Esophagus squamous epithelium (tissue), 5 donors: ENCODE results near the gene TSPAN5. TPM values are rescaled to one million over a fixed set of nuclear protein-coding genes. Genes with fewer than 3 reads are reported as not detected.

Experiments
- DNase-seq: peaks from one replicate; lab custom pipeline; 2025; lab: John Stamatoyannopoulos, UW
- H3K27ac ChIP-seq, 4 donors: fragments of 200-600 bp; sonication (generic); one replicate each; pipeline ENCODE4 v1.5.1; 2016 to 2019; ENCODE audit warnings: mild to moderate bottlenecking in 1 of 4
- H3K27me3 ChIP-seq, 4 donors: fragments of 200-600 bp; sonication (generic); 1 replicate in 3 of 4; 2 replicates in 1 of 4; pipeline versions ENCODE4 v1.5.1 to v1.6.0; 2017 to 2021; ENCODE audit warnings: antibody characterized with exemption in 1 of 4
- H3K36me3 ChIP-seq, 3 donors: fragments of 200-600 bp; sonication (generic); one replicate each; pipeline ENCODE4 v1.5.1; 2016 to 2019
- H3K4me1 ChIP-seq, 3 donors: fragments of 200-600 bp; sonication (generic); one replicate each; pipeline ENCODE4 v1.5.1; 2017 to 2019
- H3K4me3 ChIP-seq, 4 donors: fragments of 200-600 bp; sonication (generic); 1 replicate in 3 of 4; 2 replicates in 1 of 4; pipeline ENCODE4 v1.5.1; 2016 to 2019; ENCODE audit warnings: mild to moderate bottlenecking in 2 of 4, moderate library complexity in 1 of 4
- H3K9me3 ChIP-seq, 3 donors: fragments of 200-600 bp; sonication (generic); one replicate each; pipeline ENCODE4 v1.5.1; 2016 to 2019
- POLR2A ChIP-seq, 4 donors: fragments of 450-650 bp; IDR thresholded peaks; one replicate each; pipeline ENCODE4 v1.6.1; 2017; ENCODE audit warnings: antibody characterized with exemption in 4 of 4, mild to moderate bottlenecking in 4 of 4, moderate library complexity in 3 of 4
- WGBS, 2 donors: methylation state at CpG; one replicate each; pipeline ENCODE4 v1.1.5; 2018; 5-methylcytosine and 5-hydroxymethylcytosine counted together
- intact Hi-C: fragments of 100-400 bp; cut with DNase I; formaldehyde crosslinking; loops from one replicate; pipeline ENCODE4 v1.15.0; 2022
- total RNA-seq, 4 donors: library from RNA; depleted of rRNA; stranded (reverse); fragments of >200 nt; gene quantifications; one replicate each; pipeline ENCODE4 v1.1.0, GENCODE V29; 2016
- TF ChIP-seq, protein P1 (sequence below), 6 experiments: fragments of 450-650 bp in 4 of 6; fragments of 200-600 bp in 2 of 6; sonication (generic) in 2 of 6; IDR thresholded peaks; one replicate each; pipeline ENCODE4 v1.5.1; 2016 to 2019; ENCODE audit warnings: antibody characterized with exemption in 6 of 6, mild to moderate bottlenecking in 4 of 6, moderate library complexity in 4 of 6
- donor health status: DM: yes; HTN: yes; CAD: no.

The TSPAN5 gene
- total RNA-seq, 4 donors from 2014 or later = 10.9 to 19.0 (median 13.9) TPM

DNA sequence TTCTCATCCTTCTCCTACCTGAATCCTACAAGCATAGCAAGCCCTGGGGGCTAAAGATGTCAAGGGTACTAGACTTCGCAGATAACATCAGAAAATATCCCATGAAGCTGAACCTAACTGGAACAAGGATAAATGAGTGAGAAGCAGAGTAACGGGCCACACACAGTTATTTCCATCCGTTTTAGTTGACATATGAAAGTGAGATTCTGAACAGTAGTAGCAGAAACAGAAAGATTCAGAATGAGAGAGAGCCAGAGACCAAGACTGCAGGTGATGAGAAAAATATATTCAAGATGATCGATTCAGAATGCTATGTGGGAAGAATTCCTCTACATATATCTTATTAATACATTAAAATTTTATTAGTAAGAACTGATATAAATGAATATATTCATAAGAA, 165.1 kb downstream of the TSPAN5 start:
- H3K4me3 ChIP-seq = no peak overlapping the region
- WGBS, 2 donors = 63 to 85% methylated on average over 4 of the region's 4 CpGs

DNA sequence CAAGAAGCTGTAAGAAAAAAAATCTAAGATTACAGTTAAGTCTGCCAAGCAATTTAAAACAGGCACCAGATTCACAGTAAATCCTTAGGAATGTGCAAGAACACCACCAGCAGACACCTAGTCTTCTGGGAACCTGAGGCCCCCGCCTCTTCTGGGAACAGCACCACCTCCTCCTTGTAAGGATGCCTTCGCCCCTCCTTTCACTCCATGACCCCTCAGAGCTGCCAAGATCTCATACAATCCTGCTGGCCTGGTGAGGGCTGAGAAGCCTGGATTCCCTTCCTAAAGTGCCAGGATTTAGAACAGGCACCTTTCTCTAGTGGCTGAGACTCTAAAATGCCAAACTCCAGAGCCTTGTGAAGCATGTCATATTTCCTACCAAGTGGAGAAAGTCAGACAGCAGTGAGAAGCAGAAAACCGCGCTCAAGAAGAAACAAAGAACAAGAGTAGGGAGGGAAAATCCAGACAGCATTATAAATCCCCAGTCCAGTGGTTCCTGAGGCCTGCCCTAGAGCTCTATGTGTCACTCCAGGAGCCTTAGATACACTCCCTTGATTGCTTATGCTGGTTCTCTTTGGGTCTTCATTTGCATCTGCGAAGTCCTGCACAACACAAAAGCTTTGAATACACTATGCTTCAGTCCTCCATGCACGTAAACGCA, 166.4 kb downstream of the TSPAN5 start:
- WGBS, 2 donors = 77 to 79% methylated on average over 6 of the region's 7 CpGs
- no peaks in the 10 kb centered on the region for H3K27me3 ChIP-seq
- DNase-seq = no peak
- intact Hi-C loops = no loop called here
- no peak overlapping the region for H3K4me3 ChIP-seq
- peak overlapping the region in 1 of 4 donors; percentile 5 for H3K27ac ChIP-seq
- H3K36me3 ChIP-seq = no peaks in the 10 kb centered on the region
- peaks cover 0 to 20% (median 3%) of the 10 kb centered on the region in 3 donors for H3K4me1 ChIP-seq
- H3K9me3 ChIP-seq = no peaks in the 10 kb centered on the region
- TF ChIP-seq POLR2A (IDR thresholded peaks at IDR 0.05) = no peak

More for the DNA sequence above, 165.1 kb downstream of the TSPAN5 start:
- Histone ChIP-seq H3K36me3 (peaks cover 0 to 4% (median 0%) of the 10 kb centered on the region in 3 donors), H3K9me3 (no peaks in the 10 kb centered on the region), H3K27ac (no peak overlapping the region), H3K27me3 (no peaks in the 10 kb centered on the region), H3K4me1 (peaks cover 0 to 20% (median 3%) of the 10 kb centered on the region in 3 donors)
- intact Hi-C loops = no loop called here
- no peak for TF ChIP-seq POLR2A (IDR thresholded peaks at IDR 0.05)
- TF ChIP-seq, protein P1, sequence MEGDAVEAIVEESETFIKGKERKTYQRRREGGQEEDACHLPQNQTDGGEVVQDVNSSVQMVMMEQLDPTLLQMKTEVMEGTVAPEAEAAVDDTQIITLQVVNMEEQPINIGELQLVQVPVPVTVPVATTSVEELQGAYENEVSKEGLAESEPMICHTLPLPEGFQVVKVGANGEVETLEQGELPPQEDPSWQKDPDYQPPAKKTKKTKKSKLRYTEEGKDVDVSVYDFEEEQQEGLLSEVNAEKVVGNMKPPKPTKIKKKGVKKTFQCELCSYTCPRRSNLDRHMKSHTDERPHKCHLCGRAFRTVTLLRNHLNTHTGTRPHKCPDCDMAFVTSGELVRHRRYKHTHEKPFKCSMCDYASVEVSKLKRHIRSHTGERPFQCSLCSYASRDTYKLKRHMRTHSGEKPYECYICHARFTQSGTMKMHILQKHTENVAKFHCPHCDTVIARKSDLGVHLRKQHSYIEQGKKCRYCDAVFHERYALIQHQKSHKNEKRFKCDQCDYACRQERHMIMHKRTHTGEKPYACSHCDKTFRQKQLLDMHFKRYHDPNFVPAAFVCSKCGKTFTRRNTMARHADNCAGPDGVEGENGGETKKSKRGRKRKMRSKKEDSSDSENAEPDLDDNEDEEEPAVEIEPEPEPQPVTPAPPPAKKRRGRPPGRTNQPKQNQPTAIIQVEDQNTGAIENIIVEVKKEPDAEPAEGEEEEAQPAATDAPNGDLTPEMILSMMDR (IDR thresholded peaks at IDR 0.05) = no peak
- DNase-seq = no peak

DNA sequence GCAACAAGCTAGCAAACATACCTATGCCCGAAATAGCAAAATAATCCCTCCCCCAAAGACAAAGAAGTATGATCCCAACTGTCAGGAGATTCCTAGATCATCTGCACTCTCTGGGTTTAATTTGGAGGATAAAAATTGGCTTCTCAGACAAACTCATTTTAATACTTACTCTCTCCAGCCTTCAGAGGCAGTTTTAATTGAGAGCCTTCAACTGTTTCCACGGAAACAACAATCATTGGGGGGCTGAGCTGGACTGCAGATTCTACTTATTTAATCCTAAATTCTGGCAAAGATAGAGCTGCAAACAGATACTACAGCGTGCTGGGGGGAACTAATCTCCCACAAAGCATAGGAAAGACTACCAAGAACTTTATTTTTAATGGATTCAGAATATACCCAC, 168.2 kb downstream of the TSPAN5 start:
- no peaks in the 10 kb centered on the region for H3K27me3 ChIP-seq
- no peak overlapping the region for H3K4me3 ChIP-seq
- H3K9me3 ChIP-seq = no peaks in the 10 kb centered on the region
- 87 to 90% methylated on average over 3 of the region's 3 CpGs for WGBS, 2 donors
- H3K36me3 ChIP-seq = no peaks in the 10 kb centered on the region
- no peak overlapping the region for H3K27ac ChIP-seq
- DNase-seq = no peak
- no peak for TF ChIP-seq POLR2A (IDR thresholded peaks at IDR 0.05)
- TF ChIP-seq, protein P1 (IDR thresholded peaks at IDR 0.05) = no peak
- intact Hi-C loops = no loop called here
- H3K4me1 ChIP-seq = peaks cover 0 to 16% (median 3%) of the 10 kb centered on the region in 3 donors

DNA sequence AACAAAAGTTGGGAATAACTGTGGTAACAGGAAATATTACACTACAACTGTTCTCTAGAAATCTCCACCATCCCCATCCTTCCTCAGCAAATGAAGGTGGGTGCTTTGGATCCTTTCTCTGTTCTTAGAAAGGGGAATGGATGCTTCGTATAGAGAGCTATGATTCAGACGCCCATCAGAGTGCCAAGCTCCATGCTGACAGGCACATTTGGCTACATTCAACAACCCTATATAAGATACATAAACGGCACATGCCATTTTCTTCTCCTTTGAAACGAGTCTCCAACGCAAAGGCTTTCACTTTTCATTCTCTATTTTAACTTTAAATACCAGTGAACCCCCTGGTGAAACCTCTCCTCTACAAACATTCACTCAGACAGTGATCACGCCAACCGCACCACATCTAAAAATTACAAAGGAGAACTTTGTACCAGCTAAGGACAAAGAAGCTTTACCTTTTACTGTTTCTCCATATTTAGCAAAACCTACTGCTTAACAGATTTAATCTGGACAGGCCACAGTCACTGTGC, 172.5 kb downstream of the TSPAN5 start:
- WGBS, 2 donors = 87 to 91% methylated on average over 7 of the region's 7 CpGs
- intact Hi-C loops = no loop called here
- DNase-seq = no peak
- Histone ChIP-seq H3K27me3 (no peaks in the 10 kb centered on the region), H3K27ac (no peak overlapping the region), H3K4me1 (peaks cover 0 to 32% (median 0%) of the 10 kb centered on the region in 3 donors), H3K36me3 (no peaks in the 10 kb centered on the region), H3K4me3 (no peak overlapping the region), H3K9me3 (no peaks in the 10 kb centered on the region)
- TF ChIP-seq POLR2A (IDR thresholded peaks at IDR 0.05) = no peak
- TF ChIP-seq, protein P1 (IDR thresholded peaks at IDR 0.05) = no peak

DNA sequence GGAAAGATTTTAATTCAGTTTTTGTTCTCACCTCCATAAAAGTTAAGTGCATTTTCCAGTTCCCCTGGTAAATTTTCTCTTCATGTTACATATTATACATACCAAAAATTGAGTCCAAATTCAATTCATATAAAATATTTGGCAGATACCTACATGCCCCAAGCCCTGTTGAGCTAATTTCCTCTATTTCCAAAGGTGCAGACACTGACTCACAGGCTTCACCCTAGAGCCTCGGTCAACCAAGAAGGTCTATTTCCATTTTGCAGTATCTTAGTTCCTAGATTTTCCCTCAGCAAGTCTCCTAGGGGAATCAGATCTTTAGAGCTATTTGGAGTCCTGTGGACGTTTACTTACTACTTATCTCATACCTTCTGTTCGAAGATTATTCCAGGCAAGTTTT, 174.4 kb downstream of the TSPAN5 start:
- H3K9me3 ChIP-seq = no peaks in the 10 kb centered on the region
- H3K4me1 ChIP-seq = peaks cover 0 to 48% (median 0%) of the 10 kb centered on the region in 3 donors
- intact Hi-C loops = no loop called here
- H3K27me3 ChIP-seq = no peaks in the 10 kb centered on the region
- no peak overlapping the region for H3K4me3 ChIP-seq
- no peak for DNase-seq
- WGBS, 2 donors = 34 to 74% methylated on average over 3 of the region's 3 CpGs
- TF ChIP-seq, protein P1 (IDR thresholded peaks at IDR 0.05) = no peak
- no peak for TF ChIP-seq POLR2A (IDR thresholded peaks at IDR 0.05)
- H3K36me3 ChIP-seq = no peaks in the 10 kb centered on the region
- peak overlapping the region in 2 of 4 donors; percentile 14 to 31 for H3K27ac ChIP-seq
